ENCODE measurements around the gene ORM2.

- TF ChIP-seq POLR2AphosphoS5 (IDR thresholded peaks at IDR 0.05) (no peak), CTCF (IDR thresholded peaks at IDR 0.05) (no peak)
Observed at GRCh38 chr9:114334490-114334889, 4.8 kb downstream of the ORM2 start.

All from suprapubic skin (tissue), 3 donors.